NCI-H460 (cell line): Measurements from ENCODE around the gene ADAM17. TPM values are rescaled to one million over a fixed set of nuclear protein-coding genes. Genes with fewer than 3 reads are reported as not detected.
"Not testable (repeated sequence)": the region's sequence is repeated elsewhere in the genome, so short reads cannot be mapped to it uniquely, and the experiment has no call there.

Source experiments
- DNase-seq: peaks from one replicate; pipeline ENCODE4 v3.0.0-alpha.2; 2016; ENCODE audit warnings: low read depth; ENCODE audit errors: extremely low read depth
- total RNA-seq: library from RNA; depleted of rRNA; stranded (reverse); fragments of >200 nt; shearing (Covaris generic); gene quantifications from 2 replicates; pipeline ENCODE4 v1.2.3, GENCODE V29; 2014

ADAM17 gene
- total RNA-seq, 1 experiment from 2014 or later: 116 TPM

DNA sequence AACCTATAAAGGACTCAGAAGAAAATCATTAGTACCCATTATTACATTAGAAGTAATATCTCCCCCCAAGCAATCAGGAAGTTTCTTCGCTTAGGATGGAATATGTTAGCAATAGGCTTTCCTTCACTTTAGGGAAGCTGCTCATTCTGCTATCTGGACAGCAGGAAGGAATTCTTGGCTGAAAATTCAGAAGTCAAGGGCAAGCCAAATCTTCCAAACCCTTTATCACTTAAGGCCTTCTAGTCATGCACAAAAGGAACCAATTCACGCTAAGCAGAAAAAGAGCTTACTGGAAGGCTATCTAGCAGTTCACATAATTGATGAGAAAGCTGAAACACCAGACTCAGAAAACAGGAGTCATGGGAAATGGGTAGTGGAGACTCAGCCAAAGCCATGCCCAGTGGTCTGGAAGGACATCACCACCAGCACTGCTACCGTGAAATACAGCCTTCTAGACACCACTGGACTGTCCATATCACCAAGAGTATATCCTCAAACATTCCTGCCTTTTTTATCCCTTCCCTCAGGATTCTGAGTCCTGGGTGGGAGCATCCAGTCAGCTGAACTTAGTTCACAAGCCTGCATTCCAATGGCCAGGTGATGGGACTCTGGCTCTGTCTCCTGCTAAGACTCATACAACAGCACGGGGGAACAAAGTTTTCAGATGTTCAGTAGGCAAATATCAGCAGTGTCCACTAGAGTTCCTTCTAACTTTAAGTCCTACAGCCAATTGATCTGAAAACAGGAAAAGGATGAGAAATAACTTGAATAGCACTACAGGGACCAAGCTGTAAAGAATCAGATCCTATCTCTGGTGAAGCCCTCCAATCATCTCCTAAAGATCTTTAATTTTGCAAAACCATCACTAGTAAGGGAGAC, 14.8 kb upstream of the ADAM17 start:
- no peak for DNase-seq

DNA sequence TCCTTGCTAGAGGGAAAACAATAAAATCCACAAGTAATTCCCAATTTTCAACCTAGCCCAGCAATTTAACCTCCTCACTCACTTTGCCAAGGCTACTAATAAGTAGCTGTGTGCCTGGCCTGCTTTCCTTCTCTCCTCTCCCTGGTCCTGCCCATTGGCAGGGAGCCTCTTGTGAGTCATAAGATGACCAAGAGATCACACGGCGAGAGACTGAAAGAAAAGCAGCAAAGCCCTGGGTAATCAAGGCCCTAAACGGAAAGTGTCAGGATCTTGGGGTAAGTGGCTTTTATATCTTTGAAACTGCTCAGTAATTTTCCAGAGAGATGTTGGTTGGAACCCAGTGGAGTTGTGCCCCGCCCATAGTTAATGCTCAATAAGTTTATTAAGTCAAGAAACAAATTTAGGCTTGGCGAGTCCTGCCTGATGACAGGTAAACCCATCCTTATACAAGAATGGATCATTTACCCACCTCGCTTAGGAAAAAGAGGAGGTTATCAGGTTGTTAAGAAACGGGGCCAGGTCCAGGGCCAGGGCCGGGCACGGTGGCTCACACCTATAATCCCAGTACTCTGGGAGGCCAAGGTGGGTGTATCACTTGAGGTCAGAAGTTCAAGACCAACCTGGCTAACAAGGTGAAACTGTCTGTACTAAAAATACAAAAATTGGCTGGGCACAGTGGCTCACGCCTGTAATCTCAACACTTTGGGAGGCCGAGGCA, 10.0 kb upstream of the ADAM17 start:
- peak; percentile 77 for DNase-seq

DNA sequence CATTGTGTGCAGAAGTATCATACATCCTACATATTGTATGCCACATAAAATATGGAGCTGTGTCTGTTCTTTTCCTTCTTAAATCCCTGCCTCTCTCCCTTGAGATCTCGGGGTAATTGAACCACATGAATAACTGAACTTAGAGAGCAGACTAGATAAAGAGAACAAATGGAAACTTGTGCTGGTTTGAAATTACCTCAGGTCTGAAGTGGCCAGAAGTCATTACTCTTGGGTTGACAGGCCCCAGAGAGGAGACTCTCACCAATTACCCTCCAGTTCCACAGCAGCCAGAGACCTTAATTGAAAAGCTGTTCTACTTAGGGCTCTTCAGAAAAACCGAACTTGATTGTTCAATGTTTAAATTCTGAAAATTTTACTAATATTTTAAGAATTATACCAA, 5.0 kb upstream of the ADAM17 start:
- DNase-seq: no peak

DNA sequence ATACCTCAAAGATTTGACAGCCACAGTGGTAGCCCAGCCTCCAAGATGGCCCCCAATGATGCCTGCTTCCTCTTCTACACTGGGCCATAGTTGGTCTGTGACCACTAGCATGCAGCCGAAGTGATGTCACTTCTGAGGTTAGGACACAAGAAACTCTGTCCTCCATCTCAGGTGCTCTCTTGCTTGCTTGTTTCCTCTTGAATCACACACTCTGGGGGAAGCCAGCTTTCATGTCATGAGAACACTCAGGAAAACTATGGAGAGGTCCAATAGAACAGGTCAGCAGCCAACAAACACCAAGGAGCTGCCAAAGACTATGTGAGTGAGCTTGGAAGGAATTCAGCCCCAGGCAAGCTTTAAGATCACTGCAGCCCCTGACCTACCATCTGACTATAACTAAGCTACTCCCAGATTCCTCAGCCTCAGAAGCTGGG, 3.3 kb upstream of the ADAM17 start:
- DNase-seq: no peak

DNA sequence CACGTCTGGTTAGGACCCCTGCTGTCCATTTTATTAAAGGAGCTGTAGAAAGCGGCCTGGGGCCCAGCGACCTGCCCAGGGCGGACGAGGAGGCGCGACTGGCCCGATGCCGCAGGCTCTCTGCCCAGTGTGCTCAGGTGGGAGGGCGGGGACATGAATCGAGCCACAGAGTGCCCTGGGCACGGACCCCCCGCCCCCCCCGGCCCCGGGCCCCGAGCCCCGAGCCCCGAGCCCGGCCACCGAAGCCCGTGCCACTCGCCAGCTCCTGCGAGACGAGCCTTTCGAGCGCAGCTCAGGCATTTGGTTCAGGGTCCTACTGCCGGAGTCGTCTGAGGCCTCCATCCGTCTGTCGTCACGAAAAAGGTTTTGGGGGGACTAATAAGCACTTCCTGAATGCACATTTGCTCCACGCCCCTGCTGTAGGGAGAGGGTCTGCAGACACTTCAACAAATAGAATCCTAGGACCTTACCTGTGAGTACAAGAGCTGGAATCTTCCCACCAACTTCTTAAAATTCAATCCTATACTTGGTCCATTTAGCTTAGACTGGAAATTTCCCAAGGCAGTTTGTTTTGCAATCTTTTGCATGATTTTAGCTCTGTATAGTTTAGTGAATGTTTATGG, 602 bp upstream of the ADAM17 start:
- no peak for DNase-seq

DNA sequence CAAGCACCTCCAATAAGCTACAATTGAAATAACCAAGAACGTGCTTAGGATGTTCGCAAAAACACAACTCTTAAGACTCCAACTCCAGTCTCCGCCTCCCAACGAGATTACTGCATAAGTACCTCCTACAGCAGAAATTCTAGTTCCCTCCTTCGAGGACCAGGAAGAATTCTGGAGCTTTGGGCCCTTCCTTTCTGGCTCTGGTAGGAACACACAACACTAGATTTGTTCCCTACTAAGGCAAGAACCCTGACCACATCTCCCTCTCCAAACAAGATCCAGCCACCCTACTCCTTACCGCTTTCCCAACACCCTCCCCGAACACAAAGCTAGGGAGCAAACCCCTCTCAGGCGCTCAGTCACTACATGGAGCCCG, 721 bp downstream of the ADAM17 start:
- DNase-seq: peak; percentile 59

DNA sequence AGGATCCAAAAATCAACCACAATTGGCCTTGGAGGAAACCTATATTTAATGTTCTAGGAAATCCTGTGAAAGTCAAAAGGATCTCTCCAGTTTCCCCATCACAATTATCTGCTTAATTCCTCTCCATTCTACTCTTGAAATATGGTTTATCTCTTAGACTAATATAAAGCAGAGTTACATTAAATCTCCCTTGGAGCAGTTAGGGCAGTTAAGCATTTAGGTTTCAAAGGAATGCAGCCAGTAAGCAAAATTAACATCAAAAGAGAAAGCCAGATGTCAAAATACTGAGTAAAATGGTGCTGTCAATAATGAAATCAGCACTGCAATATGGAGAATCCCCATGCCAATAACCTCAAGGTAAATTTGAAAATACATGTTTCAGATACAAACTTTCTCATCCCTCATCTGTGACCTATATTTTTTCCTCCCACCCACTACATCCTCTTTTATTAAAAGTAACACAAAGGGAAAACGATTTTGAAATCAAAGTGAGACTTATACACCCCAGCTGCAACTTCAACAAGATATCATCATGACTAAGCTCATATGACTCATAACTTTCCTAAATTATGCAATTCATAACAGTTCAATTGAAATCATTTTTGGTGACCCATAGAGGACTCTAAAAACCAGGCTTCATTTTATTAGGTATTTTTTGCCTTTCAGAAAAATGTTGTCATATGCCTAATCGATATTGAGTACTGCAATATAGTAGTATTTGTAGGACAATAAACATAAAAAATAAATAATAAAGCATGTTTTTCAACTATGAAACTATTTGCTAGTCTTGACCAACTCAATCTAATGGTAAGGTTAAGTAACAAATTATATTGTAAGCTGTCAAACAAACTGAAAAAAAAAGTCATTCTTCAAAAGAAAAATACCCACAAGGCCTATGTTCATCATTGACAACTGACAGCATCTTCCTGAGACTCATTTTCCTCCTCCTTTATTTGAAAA, 3.1 kb downstream of the ADAM17 start:
- DNase-seq: peak; percentile 85

DNA sequence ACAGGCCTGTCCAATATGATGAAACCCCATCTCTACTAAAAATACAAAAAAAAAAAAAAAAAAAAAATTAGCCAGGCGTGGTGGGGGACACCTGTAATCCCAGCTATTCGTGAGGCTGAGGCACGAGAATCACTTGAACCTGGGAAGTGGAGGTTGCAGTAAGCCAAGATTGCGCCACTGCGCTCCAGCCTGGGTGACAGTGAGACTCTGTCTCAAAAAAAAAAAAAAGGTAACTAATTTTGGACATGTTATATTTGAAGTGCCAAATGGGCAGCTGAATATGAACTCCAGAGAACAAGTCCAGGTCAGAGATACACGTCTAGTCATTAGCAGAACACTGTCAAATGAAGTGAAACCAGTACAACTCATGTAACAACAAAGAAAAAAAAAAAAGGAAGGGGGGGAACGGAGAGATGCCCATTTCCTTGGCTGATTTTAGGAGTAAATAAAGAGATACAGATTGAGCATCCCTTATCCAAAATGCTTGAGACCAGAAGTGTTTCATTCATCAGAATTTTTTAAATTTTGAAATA, 4.7 kb downstream of the ADAM17 start:
- not testable (repeated sequence) for DNase-seq

DNA sequence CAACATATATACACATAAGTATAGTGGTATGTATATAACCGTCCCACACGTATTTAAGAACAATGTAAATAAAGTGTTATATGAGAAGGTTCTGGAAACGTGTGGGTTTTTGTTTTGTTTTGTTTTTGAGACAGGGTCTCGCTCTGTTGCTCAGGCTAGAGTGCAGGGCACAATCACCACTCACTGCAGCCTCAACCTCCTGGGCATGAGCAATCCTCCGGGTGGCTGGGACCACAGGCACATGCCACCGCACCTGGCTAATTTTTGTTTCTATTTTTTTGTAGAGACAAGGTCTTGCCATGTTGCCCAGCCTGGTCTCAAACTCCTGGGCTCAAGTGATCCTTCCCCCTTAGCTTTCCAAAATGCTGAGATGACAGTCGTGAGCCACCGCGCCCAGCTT, 6.2 kb downstream of the ADAM17 start:
- no peak for DNase-seq

DNA sequence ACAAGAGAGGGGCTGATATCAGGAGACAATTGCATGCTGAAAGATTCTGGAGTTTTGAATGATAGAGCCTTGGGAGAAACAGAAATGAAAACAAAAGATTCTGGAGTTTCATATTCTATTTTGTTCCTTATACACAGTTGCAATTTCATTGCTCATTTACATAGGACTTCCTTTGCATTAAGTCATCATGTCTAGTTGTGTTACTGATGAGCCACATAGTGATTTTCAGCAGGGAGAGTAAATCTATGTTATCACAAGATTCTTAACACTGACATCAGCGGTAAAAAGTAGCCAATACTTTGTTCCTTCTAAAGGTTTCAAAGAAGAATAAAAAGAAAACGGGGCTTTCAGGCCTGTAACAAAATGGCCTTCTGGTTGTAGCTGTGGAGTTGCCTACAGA, 7.1 kb downstream of the ADAM17 start:
- no peak for DNase-seq

DNA sequence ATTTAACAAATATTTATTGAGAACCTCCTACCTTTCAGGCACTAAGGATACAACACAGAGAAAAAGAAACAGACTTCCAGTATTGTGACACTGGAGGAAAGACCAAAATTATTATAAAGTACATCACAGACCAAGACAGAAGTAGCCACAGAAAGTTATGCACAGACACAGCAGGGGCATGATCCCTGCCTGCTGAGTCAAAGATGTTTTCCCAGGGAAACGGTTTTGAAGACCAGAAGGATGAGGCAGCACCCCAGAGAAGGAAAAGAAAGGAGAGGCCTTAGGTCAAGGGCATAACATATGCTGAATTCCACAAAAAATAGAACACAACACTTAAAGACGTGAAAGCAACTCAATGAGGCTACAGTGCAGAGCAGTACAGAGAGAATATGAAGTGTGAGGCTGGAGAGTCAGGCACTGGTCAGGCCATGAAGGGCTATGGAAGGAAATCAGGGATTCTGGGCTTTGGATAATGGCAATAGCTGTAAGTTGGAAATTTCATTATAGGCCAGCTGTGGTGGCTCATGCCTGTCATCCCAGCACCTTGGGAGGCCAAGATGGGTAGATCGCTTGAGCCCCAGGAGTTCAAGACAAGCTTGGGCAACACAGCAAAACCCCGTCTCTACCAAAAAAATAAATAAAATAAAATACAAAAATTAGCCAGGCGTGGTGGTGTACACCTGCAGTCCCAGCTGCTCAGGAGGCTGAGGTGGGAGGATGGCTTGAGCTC, 8.2 kb downstream of the ADAM17 start:
- DNase-seq: no peak

DNA sequence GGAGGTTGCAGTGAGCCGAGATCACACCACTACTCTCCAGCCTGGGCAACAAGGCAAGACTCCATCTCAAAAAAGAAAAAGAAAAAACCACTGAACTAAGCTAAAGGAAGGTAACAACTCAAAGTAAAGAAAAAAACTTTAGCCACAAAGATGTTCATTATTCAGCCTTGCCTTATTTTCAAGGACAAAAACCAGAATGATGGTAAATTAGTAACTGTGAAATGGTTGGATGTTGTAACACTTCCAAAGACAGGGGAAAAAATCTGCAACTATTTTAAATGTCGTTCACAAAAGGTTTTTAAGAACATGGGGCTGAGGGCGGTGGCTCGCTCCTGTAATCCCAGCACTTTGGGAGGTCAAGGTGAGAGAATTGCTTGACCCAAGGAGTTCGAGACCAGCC, 10.1 kb downstream of the ADAM17 start:
- no peak for DNase-seq

DNA sequence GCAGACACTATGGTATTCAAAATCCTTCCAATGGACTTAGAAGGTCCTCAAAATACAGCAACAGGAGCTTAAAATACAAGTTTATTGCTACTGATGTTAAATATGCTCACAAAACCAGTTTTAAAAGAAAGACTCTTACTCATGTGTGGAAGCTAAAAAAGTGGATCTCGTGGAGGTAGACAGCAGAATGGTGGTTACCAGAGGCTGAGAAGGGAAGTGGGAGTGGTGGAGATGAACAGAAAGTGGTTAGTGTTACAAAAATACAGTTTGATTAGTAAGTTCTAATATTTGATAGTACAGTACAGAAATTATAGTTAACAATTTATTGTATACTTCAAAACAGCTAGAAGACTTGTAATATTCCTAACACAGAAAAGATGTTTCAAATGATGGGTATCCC, 12.1 kb downstream of the ADAM17 start:
- DNase-seq: no peak

DNA sequence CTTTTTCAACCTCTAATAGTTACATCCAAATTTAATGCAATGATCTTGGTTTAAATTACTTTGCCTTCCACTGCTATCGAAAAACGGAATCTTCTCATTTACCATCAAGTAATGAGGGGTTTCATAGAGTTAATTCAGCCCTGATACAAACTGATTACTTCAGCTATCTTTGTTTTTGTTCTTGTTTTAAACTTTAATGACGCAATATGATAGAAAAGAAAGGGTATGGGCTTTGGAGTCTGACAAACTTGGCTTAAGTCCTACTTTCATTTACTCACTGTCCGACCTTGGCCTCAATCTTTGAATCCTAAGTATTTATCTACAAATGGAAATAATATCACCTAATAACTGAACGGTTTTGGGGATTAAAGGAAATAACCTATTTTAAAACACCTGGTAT, 16.1 kb downstream of the ADAM17 start:
- DNase-seq: no peak

DNA sequence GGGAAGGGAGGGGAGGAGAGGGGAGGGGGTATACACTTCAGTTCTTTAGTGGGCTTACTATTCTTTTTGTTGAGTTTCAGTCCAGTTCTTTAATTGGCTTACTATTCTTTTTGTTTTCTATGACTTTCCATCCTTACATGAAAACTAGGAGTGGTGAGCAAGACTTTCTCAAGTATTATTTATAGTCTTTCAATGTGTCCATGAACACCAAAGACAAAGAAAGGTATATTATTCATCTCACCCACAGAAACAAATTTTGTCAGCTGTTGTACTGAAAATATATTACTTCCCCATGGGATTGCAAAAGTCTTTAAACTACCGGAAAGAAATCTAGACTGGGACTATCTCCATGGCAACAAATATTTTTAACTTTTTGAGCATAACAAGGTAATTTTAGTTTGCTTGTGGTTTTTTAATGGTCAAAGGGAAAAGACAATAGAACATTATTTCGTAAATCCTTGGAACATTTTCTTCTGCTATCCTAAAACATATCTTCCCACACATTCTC, 17.6 kb downstream of the ADAM17 start:
- DNase-seq: no peak

DNA sequence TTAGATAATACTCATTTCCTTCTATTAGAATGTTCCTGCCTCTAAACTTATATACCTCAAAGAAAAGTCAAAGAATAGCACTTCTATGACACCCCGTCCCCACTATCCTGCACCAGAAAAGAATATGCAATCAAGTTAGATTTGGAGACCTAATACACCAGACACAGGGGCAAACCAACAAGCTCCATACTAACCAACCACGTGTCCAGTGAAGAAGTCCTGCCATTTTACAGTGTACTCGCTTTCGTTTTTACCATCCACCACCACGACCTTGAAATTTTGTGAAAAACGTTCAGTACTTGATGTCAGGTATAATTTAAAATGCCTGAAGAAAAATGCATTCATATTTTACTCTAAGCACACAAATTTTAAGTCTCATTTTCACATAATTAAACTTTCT, 19.1 kb downstream of the ADAM17 start:
- DNase-seq: no peak

DNA sequence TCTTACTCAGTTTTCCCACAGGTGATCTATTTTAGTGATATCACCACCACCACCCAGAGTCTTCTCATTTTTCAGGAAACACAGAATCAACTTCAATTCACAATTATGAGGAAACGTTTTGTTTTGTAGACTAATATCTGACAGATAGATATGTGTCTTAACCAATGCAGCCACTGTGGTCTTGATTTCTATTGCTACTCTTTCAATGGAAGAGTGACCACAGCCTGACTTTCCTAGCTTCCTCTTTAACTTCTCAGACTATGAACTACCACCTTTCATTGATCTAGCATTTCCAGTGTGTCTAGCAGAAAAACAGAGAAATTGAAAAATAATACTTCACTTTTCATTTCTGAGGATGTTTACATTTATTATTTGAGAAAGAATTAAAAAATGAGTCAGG, 20.5 kb downstream of the ADAM17 start:
- DNase-seq: no peak

DNA sequence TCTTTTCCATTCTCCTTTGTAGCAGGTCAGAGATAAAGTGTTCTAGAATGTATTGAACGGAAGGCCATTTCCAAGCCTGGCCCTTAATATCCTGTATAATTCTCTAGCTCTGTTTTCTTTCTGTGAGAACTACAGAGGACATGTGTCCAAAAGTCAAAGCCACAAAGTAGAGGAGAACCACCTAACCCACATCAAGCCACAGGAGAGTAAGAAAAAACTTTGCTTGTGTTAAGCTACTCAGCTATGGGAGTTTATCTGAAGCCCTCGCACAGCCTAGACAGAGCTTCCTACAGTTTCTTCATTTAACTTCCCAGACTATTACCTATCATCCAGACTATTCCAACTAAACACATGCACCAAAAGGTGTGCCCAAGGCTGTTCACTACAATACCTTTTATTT, 22.0 kb downstream of the ADAM17 start:
- DNase-seq: no peak

DNA sequence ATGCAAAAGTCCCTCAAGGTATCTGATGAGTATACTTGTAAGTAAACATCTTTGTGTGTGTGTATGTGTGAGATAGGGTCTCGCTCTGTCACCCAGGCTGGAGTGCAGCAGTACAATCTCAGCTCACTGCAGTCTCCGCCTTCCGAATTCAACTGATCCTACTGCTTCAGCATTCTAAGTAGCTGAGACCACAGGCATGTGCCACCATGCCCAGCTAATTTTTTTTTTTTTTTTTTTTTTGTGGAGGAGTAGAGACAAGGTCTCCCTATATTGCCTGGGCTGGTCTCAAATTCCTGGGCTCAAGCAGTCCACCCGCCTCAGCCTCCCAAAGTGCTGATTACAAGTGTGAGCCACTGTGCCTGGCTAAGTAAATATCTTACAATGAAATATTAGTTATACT, 23.2 kb downstream of the ADAM17 start:
- DNase-seq: no peak
